Mammary epithelial cell (primary cell): Measurements from ENCODE around the gene TBC1D22B.

Experiments used
- CTCF ChIP-seq, 2 donors: IDR thresholded peaks in 1 of 2; conservative IDR thresholded peaks in 1 of 2; 2 replicates each; pipeline ENCODE4 v1.5.1; 2011 to 2012; ENCODE audit warnings: inconsistent platforms in 2 of 2, low read length in 2 of 2, mild to moderate bottlenecking in 2 of 2, control low read depth in 1 of 2, low read depth in 1 of 2; ENCODE audit not compliant: insufficient read depth in 1 of 2; ENCODE audit errors: extremely low read depth in 1 of 2
- EZH2 ChIP-seq: IDR thresholded peaks from 2 replicates; pipeline ENCODE4 v1.6.1; 2012; ENCODE audit warnings: low read length, inconsistent platforms, borderline replicate concordance

GRCh38 chr6:37352384-37352783 is 94.8 kb downstream of the TBC1D22B start:
- TF ChIP-seq CTCF (conservative IDR thresholded peaks at IDR 0.05 in 1 of 2, IDR thresholded peaks at IDR 0.05 in 1 of 2; ENCODE audit: extremely low read depth in 1 of 2, insufficient read depth in 1 of 2, low read depth in 1 of 2, low read length in 2 of 2), result no peak
- TF ChIP-seq EZH2, result no peak
